Stimulated activated naive CD8-positive, alpha-beta T cell treated with anti-CD3 and anti-CD28 coated beads, Interleukin-15, Interleukin-2, amounts not matched to agents 100 U/mL and 50 U/mL, for 24 hours (primary cell): Measurements from ENCODE around the gene PA2G4.
"Not testable (repeated sequence)": the region's sequence is repeated elsewhere in the genome, so short reads cannot be mapped to it uniquely, and the experiment has no call there.

ENCODE experiments used
- ATAC-seq: fragments of 150-1000 bp; cut with Tn5 transposase; one replicate; pipeline ENCODE4 v1.10.0; 2021
- DNase-seq: peaks from one replicate; pipeline ENCODE4 v3.0.0; 2021

PA2G4 gene

DNA sequence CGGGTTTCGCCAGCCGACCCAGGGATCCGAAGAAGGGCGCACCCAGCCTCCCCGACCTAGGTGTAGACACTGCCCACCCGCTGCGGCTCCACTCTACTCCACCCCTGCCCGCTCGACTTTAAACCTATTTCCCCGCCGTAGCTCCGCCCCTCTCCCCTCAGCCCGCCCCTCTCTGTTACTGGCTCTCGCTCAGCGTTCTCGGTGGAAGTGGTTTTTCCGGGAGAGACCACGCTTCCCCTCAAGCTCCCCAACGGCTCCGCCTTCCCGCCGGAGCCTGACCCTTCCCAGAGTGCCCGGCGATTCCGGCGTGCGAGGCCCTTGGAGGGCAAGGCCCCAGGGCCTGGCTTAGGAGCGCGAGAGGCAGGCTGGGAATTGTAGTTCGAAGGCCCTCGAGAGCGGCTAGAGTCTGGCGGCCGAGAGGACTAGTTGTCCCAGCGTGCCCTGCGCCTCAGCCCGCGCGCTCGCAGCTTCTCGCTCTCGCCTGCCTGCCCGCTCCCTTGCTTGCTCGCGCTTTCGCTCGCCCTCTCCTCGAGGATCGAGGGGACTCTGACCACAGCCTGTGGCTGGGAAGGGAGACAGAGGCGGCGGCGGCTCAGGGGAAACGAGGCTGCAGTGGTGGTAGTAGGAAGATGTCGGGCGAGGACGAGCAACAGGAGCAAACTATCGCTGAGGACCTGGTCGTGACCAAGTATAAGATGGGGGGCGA lies at the start of gene PA2G4:
TSS of gene PA2G4 (plus strand) at position 451 of the 706 bp plus-strand sequence. CDS start at position 630, 179 bp downstream.
- ATAC-seq: peak; percentile 99
- DNase-seq: peak; percentile 98

DNA sequence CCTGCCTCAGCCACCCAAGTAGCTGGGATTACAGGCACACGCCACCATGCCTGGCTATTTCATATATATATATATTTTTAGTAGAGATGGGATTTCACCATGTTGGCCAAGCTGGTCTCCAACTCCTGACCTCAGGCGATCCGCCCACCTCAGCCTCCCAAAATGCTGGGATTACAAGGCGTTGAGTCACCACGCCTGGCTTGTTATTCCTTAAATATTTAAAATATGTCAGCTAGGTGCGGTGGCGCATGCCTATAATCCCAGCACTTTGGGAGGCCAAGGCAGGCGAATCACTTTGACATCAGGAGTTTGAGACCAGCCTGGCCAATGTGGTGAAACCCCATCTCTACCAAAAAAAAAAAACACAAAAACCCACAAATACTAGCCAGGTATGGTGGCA lies 44.4 kb upstream of the PA2G4 start:
- ATAC-seq, DNase-seq: not testable (repeated sequence)

DNA sequence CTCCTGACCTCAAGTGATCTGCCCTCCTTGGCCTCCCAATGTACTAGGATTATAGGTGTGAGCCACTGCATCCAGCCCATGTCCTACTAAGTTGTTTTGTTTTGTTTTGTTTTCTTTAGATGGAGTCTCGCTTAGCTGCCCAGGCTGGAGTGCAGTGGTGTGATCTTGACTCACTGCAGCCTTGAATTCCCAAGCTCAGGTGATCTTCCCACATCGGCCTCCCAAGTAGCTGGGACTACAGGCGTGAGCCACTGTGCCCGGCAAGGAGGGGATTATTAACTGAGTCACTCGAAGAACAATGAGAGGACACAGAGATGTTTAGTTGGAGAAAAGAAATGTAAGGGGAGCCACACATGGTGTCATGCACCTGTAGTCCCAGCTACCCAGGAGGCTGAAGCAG lies 42.4 kb upstream of the PA2G4 start:
- DNase-seq (no peak), ATAC-seq (no peak)

DNA sequence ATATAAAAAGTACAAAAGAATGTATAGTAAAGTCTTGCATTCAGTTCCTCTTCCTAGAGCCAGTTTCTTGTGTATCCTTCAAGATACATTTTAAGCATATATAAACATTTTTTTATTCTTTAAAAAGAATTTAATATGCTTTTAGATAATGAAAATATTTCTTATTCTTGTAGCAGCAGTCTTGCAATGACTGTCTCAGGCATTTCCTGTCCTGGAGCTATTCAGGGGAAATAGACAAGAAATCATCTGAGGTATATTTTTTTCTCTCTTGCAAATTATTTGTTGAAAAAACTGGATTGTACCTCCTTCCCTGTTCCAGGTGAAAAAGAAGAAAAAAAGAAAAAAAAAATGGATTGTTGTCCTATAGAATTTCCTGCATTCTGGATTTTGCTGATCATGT lies 41.4 kb upstream of the PA2G4 start:
- DNase-seq: no peak
- no peak for ATAC-seq

DNA sequence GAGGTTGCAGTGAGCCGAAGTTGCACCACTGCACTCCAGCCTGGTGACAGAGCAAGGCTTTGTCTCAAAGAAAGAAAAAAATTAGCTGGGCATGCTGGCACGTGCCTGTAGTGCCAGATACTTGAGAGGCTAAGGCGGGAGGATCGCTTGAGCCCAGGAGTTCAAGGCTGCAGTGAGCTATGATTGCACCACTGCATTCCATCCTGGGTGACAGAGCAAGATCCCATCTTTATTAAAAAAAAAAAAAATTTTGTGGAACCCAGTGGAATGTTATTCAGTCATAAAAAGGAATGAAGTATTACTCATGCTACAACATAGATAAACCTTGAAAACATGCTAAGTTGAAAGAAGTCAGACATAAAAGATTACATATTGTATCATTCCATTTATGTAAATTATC lies 32.7 kb upstream of the PA2G4 start:
- no peak for DNase-seq
- no peak for ATAC-seq

DNA sequence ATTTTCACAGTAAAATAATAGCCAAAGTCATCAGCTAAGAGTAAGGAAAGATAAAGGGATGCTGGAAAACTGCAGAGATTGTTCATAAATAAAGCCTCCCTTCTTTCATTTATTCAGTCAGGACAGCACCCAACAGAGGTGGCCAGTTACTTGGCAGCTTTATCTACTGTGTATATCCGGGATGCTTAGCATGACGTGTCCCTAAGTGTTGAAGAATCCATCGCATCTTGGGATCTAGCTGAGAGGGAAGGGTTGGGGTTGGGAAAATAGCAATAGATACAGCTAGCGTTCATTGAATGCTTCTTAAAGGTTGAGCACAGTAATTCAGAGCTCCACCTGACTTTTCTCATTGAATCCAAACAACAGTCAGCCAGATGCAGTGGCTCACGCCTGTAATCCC lies 30.0 kb upstream of the PA2G4 start:
- no peak for ATAC-seq
- no peak for DNase-seq

DNA sequence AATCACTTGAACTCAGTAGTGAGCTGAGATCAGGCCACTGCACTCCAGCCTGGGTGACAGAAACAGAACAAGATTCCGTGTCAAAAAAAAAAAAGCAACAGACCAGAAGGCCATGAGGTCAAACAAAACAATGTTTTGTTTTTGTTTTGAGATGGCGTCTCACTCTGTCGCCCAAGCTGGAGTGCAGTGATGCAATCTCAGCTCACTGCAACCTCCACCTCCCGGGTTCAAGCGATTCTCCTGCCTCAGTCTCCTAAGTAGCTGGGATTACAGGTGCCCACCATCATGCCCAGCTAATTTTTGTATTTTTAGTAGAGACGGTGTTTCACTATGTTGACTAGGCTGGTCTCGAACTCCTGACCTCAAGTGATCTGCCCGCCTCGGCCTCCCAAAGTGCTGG lies 26.4 kb upstream of the PA2G4 start:
- not testable (repeated sequence) for DNase-seq, ATAC-seq

DNA sequence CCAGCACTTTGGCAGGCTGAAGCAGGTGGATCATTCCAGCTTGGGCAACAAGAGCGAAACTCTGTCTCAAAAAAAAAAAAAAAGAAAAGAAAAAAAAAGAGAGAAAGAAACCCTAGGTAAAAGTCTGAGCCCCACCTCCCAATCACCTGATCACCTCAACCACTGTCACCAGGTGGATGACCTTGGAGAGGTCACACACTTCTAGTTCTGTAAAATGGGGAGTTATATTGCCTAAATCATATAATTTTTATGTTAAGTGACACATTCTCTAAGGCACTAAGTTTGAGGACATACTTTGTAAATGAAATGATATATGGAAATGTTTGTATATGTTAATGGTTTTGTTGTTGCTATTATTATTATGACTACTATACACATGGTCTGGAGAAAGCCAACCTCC lies 25.9 kb upstream of the PA2G4 start:
- no peak for DNase-seq
- ATAC-seq: no peak

DNA sequence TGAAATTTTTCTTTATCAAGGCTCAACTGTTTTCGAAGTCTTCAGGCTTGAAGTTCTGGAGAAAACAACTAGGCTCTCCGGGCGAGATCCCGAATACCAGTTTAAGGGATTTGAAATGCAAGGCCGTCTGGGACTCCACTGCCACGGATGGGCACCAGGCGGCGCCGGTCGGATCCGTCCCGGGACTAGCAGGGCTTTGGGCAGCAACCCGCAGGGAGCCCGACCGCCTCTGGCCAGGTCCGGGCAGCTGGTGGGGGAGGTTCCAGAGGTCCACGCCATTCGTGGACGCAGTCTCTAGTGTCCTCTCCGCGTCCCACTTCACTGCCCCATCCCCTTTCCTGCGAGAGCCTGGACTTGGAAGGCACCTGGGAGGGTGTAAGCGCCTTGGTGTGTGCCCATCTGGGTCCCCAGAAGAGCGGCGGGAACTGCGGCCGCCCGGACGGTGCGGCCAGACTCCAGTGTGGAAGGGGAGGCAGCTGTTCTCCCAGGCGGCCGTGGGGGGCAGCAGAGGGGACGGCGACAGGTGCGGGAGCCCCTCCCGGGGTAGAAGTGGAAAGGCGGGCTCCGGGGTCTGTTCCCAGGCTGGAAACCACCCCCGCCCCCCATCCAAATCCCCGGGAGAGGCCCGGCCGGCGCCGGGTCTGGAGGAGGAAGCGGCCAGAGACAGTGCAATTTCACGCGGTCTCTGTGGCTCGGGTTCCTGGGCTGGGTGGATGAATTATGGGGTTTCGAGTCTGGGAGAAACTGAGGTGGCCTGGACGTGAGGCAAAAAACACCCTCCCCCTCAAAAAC lies 25.2 kb upstream of the PA2G4 start:
- ATAC-seq (peak; percentile 51), DNase-seq (peak; percentile 70)

DNA sequence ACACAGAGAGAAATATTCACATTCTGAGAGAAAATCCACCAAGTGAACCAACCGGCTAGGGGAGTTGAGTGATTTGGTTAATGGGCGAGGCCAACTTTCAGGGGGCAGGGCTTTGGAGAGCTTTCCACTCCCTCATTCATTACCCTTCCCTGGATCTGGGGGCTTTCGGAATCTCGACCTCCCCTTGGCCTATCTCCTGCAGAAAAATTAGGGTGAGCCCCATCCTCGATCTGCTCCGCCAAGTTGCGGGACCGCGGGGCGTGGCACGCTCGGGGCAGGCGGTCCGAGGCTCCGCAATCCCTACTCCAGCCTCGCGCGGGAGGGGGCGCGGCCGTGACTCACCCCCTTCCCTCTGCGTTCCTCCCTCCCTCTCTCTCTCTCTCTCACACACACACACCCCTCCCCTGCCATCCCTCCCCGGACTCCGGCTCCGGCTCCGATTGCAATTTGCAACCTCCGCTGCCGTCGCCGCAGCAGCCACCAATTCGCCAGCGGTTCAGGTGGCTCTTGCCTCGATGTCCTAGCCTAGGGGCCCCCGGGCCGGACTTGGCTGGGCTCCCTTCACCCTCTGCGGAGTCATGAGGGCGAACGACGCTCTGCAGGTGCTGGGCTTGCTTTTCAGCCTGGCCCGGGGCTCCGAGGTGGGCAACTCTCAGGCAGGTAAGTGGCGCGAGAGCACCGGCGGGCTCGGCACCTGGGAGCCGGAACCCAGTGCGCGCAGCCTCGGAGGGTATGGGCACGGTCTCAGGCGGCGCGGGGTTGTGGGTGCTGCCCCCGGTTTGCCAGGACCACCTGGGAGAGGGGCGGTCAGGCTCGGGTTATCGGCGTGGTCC lies 24.4 kb upstream of the PA2G4 start, which contains the start of gene ERBB3:
TSS of gene ERBB3 (plus strand) at position 443 of the 833 bp plus-strand sequence. CDS start at position 579, 136 bp downstream.
- DNase-seq: peak; percentile 74
- peak; percentile 91 for ATAC-seq

DNA sequence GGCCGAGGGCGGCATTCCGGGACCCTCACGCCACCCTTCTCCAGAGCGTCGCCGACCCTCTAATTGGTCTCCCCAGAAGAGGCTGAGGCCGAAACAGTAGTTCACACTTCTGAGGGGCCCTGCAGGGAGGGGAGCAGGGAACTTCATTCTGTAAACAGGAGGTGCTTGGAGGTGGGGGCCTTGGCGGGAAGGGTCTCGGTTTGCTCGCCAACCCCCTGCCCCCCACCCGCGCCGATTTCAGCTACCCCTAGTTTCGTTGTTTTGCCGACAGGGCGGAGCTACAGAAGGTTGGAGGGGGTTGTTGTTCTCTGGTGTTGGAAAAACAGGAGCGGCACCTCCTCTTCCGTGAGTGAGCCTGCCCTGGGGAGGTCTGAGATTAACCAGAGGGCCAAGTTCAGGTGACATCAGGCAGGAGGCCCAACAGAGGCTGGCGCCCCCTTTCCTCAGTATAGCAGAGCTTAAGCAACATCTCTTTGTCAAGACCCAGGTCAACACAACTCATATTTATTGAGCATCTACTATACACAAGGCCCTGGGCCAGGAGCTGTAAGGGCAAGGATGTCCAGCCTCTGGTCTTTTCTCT lies 23.7 kb upstream of the PA2G4 start:
- ATAC-seq: no peak

DNA sequence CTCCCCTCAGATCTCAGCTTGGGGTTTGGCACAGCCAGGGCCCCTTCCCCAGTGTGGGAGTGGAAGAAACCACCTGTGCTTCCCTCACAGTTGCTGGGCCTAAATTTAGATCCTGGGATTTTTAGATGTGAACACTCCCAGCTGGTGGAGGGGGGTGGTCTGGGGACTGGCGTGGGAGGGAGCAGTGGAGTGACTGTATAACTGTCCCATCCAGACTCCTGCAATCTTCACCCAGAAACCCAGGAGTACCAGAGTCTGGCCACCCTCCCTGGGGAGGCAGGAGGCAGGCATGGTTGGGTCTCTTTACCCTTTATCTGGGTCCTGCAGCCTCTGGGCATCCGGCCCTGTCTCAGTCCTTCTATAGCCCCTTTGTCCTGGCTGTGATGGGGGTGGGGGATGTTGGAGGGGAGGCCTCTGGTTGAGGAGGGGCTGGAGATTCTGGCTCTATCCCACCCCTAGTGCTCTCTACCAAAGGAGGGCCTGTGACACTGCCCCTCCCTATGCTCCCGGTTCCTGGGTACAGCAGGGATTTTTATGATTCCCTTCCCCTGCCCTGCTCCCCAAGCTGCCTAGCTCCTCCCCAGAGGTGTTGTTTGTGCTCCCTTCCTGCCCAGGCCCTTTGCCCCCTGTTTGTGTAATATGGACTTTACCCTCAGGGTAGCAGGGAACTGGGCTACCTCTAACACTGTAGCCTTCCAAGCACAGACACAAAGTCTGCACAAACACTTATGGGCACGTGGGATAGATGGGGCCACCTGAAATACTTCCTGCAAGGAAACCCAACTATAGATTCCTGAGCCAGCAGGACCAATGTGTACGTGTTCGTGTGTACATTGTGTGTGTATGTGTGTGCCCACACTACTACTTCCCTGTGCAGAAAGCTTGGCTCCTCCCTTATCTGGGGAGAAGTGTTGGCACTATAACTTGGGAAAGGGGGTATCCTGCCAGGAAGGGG lies 22.7 kb upstream of the PA2G4 start:
- ATAC-seq (no peak), DNase-seq (no peak)

More for the DNA sequence above, 23.7 kb upstream of the PA2G4 start:
- no peak for DNase-seq

DNA sequence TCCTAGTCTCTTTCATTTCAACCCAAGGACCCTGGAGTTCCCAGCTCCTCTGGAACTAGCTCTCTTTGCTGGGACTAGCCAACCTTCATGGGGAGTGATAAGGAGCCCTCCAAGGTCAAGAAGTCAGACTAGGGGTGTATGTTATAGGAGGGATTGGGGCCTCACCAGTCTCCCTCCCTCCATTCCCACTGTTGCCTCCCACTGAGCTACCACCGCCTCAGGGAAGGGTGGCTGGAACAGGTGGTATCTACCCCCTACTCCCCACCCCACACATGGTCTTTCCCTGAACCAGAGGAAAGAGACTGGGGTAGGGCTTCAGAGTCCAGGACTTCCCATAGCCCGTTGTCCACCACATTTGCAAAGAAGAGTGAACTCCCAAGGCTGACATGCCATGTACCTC lies 22.0 kb upstream of the PA2G4 start:
- ATAC-seq: no peak
- no peak for DNase-seq

DNA sequence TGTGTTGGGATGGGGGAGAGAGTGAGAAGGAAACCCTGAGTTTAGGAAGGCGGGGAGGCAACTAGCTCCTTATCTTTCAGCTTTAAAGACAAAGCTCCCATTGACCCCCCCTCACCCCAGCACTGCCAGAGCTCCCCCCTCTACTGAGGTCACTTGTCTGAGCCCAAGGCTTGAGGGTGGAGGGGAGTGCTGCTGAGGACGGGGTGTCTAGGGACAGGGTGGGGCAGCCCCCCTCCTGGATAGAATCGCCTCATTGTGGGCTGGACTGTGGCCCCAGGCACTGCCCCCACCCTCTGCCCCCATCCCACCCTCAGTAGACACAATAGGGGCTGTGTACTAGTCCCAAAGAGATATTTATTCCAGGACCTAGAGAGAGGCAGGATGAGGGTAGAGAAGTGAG lies 21.4 kb upstream of the PA2G4 start:
- ATAC-seq (no peak), DNase-seq (no peak)

DNA sequence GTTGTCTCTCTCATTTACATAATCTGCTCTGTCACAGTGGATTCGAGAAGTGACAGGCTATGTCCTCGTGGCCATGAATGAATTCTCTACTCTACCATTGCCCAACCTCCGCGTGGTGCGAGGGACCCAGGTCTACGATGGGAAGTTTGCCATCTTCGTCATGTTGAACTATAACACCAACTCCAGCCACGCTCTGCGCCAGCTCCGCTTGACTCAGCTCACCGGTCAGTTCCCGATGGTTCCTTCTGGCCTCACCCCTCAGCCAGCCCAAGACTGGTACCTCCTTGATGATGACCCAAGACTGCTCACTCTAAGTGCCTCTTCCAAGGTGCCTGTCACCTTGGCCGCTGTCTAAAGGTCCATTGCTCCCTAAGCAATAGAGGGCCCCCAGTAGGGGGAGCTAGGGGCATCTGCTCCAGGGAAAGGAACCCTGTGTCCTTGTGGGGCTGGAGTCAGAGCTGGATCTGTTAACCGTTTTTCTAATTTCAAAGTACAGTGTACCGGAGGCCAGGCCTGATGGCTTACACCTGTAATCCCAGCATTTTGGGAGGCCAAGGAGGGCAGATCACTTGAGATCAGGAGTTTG lies 19.3 kb upstream of the PA2G4 start:
- peak; percentile 42 for ATAC-seq
- DNase-seq: peak; percentile 64

DNA sequence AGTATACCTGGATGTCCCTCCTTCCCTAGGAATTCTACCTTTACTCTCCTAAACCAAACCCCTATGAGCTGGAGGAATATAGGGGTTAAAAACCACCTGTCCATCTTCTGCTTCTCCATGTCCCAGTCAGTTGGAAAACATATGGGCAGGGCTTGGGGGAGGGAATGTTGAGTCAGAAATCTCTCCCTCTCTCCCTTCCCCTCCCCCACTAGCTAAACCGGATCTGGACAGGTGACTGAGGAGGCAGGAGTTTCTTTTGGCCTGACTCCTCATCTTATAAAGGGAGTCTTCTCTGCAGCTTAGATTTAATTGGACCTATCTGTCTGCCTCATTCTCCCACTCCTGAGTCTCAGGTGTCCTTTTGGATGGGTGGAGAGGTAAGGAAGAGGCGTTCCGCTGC lies 18.3 kb upstream of the PA2G4 start:
- ATAC-seq (no peak), DNase-seq (no peak)

DNA sequence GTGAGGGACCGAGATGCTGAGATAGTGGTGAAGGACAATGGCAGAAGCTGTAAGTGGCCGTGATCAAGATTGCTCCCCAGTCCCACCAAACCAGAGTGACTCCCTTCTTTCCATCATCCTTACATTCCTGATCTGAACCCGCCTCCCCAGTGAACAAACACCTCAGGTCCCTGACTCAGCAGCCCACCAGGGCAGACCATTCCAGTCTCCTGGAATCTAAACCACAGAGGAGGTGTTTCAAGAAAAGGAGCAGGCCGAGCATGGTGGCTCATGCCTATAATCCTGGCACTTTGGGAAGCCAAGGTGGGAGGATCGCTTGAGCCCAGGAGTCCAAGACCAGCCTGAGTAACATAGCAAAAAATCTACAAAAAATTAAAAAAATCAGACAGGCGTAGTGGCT lies 17.8 kb upstream of the PA2G4 start:
- no peak for DNase-seq
- ATAC-seq: no peak

DNA sequence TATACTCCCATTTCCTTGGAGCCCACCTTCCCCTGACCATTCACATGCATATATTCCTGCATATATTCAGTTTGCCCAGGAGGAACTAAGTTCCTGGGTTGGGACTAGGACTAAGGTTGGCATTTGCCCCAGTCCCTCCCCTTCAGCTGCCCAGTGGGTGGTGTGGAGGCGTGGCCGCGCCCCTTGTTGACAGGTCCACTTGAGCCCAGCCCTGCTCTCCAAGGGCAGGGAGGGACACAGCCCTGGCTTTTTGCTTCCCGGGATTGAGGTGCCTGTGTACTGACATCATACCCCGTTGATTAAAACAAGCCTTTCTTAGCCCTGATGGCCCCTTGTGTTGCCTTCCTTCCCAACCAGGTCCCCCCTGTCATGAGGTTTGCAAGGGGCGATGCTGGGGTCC lies 17.1 kb upstream of the PA2G4 start:
- DNase-seq (no peak), ATAC-seq (no peak)

DNA sequence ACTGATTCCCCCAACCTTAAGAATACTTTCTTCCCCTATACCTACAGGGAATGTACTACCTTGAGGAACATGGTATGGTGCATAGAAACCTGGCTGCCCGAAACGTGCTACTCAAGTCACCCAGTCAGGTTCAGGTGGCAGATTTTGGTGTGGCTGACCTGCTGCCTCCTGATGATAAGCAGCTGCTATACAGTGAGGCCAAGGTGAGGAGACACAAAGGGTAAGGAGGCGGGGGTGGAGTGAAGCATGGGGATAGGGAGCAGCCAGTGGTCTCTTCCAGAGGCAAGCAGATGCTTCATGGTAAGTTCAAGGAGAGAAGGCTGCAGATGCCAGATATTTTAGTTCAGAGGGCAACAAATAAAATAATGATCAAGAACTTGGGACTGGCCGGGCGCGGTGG lies 6.6 kb upstream of the PA2G4 start:
- ATAC-seq (no peak), DNase-seq (no peak)

DNA sequence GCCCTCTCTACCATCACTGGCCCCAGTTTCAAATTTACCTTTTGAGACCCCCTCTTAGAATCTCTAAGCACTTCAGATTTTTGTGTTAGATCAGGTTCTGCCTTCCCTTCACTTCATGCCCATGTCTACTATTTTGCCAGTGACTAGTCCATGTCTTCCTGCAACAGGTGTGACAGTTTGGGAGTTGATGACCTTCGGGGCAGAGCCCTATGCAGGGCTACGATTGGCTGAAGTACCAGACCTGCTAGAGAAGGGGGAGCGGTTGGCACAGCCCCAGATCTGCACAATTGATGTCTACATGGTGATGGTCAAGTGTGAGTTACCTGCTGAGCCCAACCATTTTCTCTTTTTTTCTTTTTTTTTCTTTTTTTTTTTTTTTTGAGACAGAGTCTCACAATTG lies 5.8 kb upstream of the PA2G4 start:
- ATAC-seq (no peak), DNase-seq (no peak)

DNA sequence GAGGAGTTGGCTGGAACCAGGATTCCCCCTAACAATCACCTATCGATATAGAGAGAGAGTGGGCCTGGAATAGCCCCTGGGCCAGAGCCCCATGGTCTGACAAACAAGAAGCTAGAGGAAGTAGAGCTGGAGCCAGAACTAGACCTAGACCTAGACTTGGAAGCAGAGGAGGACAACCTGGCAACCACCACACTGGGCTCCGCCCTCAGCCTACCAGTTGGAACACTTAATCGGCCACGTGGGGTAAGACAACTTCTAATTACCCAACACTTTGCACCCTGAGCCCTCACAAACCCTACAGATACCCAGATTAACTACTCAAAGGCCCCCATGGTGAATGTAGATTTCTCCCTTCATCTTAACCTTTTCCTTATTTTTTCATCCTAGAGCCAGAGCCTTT lies 4.6 kb upstream of the PA2G4 start:
- DNase-seq (no peak), ATAC-seq (no peak)
